ENCODE results near the gene IFITM5.
"Not testable (repeated sequence)": the region's sequence is repeated elsewhere in the genome, so short reads cannot be mapped to it uniquely, and the experiment has no call there.

The IFITM5 gene

DNA sequence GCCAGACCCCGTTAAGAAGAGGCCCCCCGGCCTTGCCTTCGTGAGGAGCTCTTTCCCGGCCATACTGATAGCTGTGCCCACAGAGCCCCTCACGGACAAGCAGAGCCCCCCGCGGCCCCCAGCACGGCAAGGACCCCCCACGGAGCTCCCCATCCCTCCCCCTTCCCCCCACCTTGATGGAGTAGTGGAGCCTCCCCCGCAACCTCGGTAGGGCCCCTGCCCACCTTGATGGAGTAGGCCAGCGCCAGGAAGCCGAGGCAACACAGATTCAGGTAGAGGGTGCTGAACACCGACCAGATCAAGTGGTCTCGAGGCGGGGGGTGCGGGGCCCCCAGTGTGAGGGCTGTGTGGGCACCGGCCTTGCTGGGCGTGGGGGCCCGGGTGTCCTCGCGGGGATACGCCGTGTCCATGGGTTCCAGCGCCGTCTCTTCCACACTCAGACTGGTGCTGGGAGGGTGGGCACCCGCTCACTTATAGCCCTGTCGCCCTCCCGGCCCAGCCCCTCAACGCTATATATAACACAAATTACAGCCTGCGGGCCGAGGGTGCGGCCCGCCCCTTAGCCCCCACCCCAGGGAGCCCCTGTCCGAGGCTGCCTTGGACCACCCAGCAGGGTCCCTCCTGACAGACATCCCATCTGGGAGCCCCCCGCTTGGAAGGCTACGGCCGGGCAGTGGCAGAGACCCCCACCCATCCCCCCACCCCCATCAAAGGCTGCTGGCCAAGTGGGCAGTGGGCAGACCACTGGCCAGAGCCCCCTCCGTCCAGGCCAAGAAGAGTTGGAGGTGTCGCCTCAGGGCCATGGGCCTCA is at the start of gene IFITM5:
Gene IFITM5 (minus strand): TSS at position 446 of the 811 bp plus-strand sequence. CDS start 36 bp downstream, at position 410.
- DNase-seq: no peak

DNA sequence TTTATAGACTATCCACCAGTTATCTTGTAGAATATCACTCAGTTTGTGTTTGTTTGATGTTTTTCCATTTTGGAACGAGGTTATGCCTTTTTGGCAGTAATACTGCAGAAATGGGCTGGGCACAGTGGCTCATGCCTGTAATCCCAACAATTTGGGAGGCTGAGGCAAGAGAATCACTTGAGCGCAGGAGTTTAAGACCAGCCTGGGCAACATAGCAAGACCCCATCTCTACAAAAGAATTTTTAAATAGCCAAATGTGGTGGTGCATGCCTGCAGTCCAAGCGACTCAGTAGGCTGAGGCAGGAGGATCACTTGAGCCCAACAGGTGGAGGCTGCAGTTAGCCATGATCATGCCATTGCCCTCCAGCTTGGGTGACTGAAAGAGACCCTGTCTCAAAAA is 47.2 kb upstream of the IFITM5 start:
- no peak for DNase-seq

DNA sequence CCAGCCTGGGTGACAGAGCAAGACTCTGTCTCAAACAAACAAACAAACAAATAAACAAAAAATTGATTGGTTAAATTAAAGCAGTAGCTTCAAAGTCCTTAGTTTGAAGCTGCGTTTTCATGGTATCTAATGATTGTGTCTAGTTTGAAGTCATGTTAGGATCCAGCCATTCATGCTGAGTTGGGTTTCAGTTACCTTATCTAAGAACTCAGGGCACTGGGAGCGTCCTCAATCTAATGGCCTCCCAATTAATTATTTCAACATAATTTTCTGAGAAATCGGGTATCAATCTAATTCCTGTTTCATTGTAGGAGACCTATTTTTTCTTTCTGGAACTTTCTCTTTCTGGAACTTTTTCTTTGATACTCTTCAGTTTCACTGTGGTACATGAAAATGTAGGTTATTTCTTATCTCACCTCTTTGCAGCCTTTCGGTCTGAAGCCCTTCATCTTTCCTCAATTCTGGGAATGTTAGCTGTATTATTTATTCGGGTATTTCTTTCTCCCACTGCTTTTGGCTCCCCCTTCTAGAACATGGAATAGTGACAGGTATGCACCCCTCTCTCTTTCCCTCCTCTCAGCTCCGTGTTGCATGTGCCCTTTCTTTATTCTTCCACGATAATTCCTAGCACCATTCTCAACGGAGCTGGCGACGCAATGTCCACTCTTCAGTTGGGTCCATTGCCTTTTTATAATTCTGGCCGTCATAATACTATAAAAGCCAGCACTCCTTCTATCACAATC is 45.7 kb upstream of the IFITM5 start:
- no peak for DNase-seq

DNA sequence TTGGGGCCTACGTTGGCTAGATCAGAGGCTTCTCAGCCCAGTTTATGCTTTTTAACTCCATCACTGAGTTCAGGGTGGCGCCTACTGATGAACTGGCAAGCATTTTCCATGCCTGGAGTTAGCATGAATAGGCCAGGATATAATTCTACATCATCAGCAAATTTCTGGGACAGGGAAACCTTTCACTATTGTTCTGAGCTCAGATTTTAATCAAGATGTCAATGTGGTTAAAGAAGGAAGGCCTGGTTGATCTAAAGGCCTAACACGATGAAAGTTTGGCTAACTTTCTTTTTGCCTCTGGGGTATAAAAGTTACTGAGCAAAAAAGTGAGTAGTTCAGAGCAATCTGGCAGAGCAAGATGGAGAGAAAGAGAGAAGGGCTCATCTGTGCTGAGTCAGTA is 43.0 kb upstream of the IFITM5 start:
- DNase-seq: no peak

DNA sequence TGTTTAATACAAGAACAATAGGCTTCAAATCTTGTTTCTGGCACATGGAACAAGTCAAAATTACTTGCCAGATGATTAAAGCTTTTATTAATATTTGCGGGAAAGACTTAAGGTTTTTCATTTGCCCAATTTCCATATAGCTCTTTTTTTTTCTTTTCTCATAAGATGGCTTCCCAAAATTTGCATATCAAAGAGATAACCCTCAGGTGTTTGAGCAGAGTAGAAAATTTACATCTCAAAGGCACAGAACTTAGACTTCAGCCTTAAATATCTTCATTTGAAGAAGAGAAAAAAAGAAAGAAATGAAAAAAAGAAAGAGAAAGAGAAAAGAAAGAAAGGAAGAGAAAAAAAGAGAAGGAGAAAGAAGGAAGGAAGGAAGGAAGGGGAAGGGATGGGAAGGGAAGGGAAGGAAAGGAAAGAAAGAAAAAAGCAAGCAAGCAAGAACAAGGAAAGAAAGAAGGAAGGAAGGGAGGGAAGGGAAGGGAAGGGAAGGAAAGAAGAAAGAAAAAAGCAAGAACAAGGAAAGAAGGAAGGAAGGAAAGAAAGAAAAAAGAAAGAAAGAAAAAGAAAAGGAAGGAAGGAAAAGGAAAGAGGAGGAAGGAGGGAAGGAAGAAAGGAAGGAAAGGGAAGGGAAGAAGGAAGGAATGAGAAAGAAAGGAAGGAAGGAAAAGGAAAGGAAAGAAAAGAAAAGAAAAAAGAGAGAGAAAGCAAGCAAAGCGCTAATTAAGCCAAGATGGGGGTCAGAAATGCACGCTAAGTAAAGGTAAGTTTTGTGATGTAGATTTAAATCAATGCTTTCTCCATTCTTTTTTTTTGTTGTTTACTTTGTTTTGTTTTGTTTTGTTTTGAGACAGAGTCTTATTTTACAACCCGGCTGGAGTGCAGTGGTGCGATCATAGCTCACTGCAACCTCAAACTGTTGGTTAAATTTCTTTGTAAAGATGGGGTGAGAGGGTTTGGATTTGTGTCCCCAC is 41.5 kb upstream of the IFITM5 start:
- DNase-seq: no peak

DNA sequence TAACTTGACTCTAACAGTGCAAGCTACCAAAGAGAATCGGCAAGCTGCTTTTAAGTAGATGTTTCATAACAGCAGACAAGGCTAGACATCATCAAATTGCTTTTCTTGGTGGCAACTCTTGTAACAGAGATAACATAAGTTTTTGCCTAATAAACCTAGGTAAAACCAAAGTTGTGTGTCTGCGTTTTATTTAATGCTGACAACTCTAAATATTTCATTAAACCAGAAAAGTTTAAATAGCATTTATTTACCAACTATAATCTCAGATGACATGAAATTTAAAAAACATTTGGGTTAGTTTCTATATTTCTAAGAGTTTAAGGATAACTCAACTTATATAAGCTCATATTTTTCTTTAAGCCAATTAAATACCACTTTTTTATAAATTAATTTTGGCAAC is 40.6 kb upstream of the IFITM5 start:
- no peak for DNase-seq

DNA sequence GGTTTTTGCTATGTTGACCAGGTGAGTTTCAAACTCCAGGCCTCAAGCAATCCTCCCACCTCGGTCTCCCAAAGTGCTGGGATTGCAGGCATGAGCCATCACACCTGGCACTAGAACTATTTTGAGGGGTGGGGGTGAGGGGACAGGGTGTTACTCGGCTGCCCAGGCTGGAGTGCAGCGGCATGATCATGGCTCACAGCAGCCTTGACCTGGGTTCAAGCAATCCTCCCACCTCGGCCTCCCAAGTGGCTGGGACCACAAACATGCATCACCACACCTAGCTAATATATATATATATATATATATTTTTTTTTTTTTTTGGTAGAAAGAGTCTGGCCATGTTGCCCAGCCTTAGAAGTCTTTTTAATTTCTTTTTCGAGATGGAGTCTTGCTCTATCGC is 38.4 kb upstream of the IFITM5 start:
- no peak for DNase-seq

DNA sequence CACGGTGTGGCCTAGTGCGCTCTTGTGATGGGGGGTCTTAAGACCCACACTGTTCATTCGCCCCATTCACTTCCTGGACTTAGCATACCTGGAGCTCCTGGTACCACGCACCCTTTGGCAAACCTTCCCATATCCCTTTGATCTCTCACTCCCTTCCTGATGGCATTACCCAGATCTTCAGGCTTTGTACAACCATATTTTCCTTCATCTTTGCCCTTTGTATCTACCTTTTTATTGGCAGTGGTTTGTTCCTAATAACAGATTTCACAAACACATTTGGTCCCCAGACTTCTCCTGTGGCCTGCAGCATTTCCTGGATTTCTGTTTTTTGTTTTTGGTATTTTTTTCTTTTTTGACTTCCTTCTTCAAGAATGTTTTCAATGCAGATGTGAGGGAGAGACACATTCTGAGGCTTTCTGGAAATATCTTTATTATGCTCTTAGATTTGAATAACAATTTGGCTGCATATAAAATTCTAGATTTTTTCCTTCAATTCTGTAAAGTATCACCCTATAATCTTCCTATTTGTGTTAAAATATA is 37.4 kb upstream of the IFITM5 start:
- no peak for DNase-seq

DNA sequence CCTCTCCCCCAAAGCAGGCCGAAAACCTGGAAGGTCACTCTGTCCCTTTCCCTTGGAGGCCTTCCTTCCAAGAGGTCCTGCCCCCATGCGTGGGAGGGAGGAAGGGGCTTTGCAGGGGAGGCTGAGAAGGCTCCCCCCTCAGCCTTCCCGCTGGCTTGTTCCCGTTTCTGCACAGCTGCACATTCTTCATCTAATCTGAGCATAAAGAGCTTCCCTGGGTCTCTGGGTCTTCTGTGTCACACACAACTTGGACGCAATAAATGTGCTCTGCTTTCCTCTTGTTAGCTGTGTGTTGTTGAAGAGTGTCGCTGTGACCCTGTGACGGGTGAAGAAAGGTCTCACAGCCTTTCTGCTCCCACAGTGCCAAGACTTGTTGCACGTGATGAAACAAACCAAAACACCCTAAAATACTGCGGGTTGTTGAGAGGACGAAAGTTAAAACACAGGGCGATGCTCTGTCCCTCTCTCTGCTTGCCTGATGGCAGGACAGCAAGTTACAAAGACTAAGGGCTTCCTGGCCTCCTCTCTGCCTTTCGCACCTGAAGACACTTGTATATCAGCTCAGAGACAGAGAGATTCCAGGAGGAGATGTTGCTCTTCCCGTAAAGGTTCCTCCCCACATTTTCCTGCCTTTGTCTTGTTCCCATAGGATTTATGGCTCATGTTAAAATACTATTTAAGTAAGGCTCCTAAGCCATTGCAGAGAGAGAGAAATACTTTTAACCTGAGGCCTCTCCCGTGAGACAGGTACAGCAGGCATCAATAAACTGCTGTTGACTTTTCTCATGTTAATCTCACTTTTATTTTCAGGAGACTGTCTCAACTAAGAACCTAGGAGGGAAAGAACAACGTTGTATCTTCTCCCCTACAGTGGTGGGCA is 36.7 kb upstream of the IFITM5 start:
- no peak for DNase-seq

DNA sequence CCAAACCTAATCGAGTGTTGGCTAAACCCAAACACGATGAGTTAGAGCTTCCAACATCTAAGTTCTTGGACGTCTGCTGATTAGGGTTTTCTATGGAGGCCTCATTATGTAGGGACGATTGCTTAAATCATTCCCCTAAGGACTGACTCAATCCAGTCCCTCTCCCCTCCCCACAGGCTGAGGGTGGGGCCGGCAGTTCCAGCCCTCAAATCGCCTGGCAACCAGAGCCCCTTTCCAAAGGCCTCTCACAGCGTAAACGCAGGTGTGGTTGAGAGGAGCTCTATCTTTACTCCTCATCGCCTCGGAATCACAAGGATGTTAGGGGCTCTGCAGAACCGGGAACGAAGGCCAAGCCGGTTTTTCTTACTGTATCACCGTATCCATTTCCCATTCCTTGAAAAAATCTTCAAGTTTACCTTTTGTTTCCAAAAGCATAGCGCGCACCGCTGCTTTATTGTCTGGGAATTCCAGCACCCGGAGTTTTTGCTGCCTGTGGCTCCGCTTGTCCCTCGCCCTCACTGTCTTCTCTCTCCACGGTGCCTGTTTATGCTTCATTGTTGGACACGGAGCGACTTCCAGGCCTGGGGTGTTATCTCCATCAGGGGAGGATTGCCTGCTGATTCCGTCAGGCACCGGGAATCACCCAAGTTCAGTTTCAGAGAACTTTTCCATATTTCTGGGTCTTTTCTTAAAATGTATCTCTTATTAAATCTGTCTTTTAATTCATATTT is 35.1 kb upstream of the IFITM5 start:
- DNase-seq: no peak

DNA sequence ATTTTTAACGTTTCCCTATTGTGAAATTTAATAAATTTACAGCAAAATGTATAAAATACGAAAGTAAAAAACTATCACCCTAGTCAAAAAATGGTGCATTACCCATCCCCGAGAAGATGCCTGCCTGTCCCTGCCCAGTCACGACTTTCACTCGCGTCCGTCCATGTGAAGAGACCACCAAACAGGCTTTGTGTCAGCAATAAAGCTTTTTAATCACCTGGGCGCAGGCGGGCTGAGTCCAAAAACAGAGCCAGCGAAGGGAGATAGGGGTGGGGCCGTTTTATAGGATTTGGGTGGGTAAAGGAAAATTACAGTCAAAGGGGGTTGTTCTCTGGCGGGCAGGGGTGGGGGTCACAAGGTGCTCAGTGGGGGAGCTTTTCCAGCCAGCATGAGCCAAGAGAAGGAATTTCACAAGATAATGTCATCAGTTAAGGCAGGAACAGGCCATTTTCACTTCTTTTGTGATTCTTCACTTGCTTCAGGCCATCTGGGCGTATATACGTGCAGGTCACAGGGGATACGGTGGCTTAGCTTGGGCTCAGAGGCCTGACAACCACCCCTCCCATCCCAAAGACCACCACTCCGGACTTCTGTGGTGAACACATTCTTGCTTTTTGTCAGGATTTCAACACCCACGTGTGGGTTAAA is 34.4 kb upstream of the IFITM5 start:
- not testable (repeated sequence) for DNase-seq

DNA sequence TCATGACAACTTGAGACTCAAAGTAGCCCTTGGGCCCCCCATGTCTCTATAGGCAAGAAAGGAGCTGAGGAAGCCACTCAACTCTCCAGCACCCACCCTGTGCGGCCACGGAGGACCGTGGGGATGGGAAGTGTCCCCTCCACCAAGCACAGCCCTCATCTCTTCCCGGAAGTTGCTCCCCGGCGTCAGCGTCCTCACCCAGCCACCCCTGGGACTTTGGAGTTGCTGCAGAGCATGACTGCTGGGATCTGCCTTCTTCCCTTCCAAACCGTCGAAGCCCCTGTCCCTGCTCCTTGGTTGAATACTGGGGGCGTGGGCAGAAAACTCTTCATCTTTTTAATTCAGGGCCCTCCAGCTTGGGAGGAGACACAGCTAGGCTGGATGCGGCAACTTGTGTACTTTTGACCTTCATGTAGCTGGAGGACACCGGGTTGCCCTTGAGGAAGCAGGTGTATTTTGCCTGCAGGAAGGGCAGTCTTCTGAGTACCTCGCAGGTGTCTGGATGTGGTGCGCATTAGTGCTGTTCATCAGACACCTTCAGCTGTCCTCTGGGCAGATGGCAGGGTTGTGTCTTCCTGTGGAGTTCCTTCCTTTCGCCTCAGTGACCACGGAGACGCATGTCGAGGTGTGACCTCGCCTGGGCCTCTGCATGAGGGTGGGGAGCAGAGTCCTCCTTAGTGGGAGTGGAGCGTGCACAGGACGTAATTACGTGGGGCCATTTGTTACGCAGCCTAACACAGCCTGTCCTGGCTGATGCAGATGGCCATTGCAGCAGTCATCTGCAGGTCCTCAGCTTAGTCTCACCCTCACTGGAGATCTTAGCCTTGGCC is 33.5 kb upstream of the IFITM5 start:
- no peak for DNase-seq

DNA sequence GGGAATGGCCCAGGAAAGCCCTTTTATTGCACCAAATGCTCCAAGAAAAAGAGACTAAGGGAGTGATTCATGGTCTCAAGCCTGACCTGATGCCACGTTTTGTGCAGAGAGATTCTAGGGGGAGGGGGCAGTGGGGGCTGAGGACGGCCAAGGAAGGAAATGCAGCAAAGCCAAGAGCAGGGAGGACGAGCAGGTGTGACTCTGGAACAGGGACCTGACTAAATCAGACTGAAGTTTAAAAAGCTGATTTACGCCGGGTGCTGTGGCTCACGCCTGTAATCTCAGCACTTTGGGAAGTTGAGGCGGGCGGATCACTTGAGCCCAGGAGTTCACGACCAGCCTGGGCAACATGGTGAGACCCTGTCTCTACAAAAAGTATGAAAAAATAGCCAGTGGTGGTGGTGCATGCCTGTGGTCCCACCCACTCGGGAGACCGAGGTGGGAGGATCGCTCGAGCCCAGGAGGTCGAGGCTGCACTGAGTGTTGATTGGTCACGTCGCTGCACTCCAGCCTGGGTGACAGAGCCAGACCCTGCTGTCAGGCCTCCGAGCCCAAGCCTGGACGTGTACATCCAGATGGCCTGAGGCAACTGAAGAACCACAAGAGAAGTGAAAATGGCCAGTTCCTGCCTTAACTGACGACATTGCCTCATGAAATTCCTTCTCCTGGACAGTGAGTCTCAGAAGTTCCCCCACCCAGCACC is 32.2 kb upstream of the IFITM5 start:
- DNase-seq: no peak

DNA sequence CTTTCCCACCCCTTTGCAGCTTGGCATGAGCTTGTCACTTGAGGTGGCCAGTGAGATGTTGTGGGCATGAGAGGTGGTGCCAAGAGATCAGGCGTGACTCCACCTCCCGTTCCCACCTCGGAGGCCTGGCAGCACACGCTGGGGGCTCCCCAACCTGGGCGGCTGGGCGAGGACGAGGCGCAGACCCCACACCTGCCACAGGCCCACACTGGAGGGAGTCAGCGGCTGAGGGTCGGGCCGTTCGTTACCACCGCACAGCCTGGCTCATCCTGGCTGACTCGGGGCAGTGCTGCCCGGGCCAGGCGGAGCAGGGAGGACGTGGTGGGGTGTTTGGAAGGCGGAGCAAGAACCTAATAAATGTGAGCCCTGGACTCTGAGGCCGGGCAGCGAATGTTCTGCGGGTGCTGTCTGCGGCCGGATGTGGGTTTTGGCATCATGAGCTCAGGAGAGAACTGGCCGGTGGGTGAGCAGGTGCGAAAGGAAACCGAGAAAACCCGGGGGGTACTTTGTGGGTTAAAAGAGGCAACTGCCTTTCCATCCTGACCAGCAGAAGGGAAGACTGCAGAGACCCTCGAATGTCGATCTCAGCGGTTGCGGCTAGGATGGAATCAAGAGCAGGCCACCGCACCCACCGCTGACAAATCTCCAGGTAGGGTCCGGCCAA is 31.5 kb upstream of the IFITM5 start:
- no peak for DNase-seq

DNA sequence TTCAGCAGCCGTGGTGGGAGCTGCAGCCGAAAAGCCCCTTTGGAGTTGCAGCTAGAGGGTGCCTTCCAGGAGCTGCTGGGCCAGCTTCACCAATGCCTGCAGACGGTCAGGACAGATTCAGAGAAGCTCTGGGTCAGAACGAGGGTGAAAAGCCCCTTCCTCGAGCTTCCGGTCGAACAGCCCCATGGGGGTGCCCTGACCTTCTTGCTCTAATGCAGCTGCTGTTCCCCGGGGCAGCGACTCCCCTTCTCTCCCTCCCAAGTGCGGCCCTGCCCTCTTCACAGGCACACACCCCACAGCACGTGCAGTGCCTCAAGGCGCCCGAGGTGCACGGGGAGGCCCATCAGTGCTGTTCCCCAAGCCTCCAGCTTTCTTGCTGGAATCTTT is 31.0 kb upstream of the IFITM5 start:
- no peak for DNase-seq

DNA sequence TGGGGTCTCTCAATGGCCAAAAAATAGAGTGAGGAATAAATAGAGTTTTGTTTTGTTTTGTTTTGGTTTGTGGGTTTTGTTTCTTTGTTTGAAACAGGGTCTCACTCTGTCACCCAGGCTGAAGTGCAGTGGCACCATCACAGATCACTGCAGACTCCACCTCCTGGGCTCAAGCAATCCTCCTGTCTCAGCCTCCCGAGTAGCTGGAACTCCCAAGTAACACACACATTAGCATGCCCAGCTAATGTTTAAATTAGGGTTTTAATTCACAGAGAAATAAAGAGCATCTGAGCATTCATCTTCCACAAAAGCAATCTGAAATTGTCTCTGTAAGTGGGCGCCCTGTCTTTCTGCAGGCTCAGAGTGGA is 30.5 kb upstream of the IFITM5 start:
- DNase-seq: no peak

DNA sequence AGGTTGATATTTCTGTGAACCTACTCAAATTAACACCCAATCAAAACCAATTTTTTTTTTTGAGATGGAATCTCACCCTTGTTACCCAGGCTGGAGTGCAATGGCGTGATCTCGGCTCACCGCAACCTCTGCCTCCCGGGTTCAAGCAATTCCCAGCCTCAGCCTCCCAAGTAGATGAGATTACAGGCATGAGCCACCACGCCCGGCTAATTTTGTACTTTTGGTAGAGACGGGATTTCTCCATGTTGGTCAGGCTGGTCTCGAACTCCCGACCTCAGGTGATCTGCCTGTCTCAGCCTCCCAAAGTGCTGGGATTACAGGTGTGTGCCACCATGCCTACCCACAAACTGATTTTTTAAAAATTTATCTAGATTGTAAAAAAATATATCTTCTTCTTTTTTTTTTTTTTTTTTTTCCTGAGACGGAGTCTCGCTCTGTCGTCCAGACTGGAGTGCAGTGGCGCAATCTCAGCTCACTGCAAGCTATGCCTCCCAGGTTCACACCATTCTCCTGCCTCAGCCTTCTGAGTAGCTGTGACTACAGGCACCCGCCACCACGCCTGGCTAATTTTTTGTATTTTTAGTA is 29.3 kb upstream of the IFITM5 start:
- DNase-seq: not testable (repeated sequence)

DNA sequence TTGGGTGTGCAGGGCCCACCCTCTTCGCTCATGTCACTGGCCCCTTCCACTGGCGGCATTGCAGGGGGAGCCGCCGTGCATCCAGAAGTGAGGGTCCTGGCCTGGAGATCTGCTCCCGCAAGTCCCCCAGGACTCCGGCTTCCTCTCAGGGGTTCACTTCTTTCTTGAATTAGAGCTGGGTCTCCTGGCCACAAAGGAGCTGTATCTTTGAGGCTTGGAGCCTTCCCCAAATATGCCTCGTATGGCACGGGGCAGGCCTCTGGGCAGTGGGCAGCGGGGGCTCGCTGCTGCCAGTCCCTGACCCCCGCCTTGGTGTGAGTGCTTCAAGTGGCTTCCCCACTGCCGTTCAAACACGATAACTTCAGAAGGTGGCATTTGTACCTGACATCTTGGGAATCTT is 28.7 kb upstream of the IFITM5 start:
- DNase-seq: no peak

Data from NCI-H1417 treated with DMSO at 0.1 percent for 48 hours (cell line).